ENCODE measurements around the gene LRP1-AS.
A peak's percentile ranks its signal among the peaks of the same experiment; 100 is the strongest.

- no peak for TF ChIP-seq EP300 (IDR thresholded peaks at IDR 0.05)
- TF ChIP-seq, protein P1, sequence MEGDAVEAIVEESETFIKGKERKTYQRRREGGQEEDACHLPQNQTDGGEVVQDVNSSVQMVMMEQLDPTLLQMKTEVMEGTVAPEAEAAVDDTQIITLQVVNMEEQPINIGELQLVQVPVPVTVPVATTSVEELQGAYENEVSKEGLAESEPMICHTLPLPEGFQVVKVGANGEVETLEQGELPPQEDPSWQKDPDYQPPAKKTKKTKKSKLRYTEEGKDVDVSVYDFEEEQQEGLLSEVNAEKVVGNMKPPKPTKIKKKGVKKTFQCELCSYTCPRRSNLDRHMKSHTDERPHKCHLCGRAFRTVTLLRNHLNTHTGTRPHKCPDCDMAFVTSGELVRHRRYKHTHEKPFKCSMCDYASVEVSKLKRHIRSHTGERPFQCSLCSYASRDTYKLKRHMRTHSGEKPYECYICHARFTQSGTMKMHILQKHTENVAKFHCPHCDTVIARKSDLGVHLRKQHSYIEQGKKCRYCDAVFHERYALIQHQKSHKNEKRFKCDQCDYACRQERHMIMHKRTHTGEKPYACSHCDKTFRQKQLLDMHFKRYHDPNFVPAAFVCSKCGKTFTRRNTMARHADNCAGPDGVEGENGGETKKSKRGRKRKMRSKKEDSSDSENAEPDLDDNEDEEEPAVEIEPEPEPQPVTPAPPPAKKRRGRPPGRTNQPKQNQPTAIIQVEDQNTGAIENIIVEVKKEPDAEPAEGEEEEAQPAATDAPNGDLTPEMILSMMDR (IDR thresholded peaks at IDR 0.05): peak in 3 of 7 experiments; percentile 50 to 80 (median 61)
These were observed 34.7 kb downstream of the LRP1-AS start for GRCh38 chr12:57112492-57113294.

Measured in stomach (tissue), 4 donors.